ENCODE measurements around the gene RPL18.

- no peak for TF ChIP-seq EZH2phosphoT487 (IDR thresholded peaks at IDR 0.05; ENCODE audit: borderline replicate concordance)
- TF ChIP-seq, protein P1, sequence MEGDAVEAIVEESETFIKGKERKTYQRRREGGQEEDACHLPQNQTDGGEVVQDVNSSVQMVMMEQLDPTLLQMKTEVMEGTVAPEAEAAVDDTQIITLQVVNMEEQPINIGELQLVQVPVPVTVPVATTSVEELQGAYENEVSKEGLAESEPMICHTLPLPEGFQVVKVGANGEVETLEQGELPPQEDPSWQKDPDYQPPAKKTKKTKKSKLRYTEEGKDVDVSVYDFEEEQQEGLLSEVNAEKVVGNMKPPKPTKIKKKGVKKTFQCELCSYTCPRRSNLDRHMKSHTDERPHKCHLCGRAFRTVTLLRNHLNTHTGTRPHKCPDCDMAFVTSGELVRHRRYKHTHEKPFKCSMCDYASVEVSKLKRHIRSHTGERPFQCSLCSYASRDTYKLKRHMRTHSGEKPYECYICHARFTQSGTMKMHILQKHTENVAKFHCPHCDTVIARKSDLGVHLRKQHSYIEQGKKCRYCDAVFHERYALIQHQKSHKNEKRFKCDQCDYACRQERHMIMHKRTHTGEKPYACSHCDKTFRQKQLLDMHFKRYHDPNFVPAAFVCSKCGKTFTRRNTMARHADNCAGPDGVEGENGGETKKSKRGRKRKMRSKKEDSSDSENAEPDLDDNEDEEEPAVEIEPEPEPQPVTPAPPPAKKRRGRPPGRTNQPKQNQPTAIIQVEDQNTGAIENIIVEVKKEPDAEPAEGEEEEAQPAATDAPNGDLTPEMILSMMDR (conservative IDR thresholded peaks at IDR 0.05; ENCODE audit: low read length): no peak
Measured at GRCh38 chr19:48664476-48664875, 45.5 kb upstream of the RPL18 start.
